ENCODE data around the gene BRD4.
"Not testable (repeated sequence)": the region's sequence is repeated elsewhere in the genome, so short reads cannot be mapped to it uniquely, and the experiment has no call there.

The BRD4 gene

GRCh38 chr19:15358918-15359317, 26.6 kb upstream of the BRD4 start:
- no peak for DNase-seq

GRCh38 chr19:15357906-15358305, 25.6 kb upstream of the BRD4 start:
- no peak for DNase-seq

- no peak for DNase-seq
Measured at GRCh38 chr19:15354566-15355296, 22.4 kb upstream of the BRD4 start.

- DNase-seq = no peak
Measured at GRCh38 chr19:15353908-15354307, 21.6 kb upstream of the BRD4 start.

GRCh38 chr19:15352535-15352934, 20.2 kb upstream of the BRD4 start:
- not testable (repeated sequence) for DNase-seq

- DNase-seq = not testable (repeated sequence)
Measured at GRCh38 chr19:15341328-15341727, 9.0 kb upstream of the BRD4 start.

- peak; percentile 47 for DNase-seq
Measured at GRCh38 chr19:15340086-15340485, 7.7 kb upstream of the BRD4 start.

- DNase-seq = peak; percentile 70
Measured at GRCh38 chr19:15337202-15337601, 4.9 kb upstream of the BRD4 start.

GRCh38 chr19:15335992-15336391, 3.7 kb upstream of the BRD4 start:
- DNase-seq = not testable (repeated sequence)

- peak; percentile 55 for DNase-seq
Measured at GRCh38 chr19:15331419-15332310, 674 bp downstream of the BRD4 start.

GRCh38 chr19:15330801-15331418, 1.4 kb downstream of the BRD4 start:
- peak; percentile 94 for DNase-seq

- DNase-seq = no peak
Measured at GRCh38 chr19:15328312-15328711, 4.0 kb downstream of the BRD4 start.

- DNase-seq = no peak
Measured at GRCh38 chr19:15324791-15325519, 7.4 kb downstream of the BRD4 start.

- DNase-seq = peak; percentile 41
Measured at GRCh38 chr19:15323496-15324235, 8.7 kb downstream of the BRD4 start.

- DNase-seq = no peak
Measured at GRCh38 chr19:15321739-15322138, 10.6 kb downstream of the BRD4 start.

- DNase-seq = peak; percentile 73
Measured at GRCh38 chr19:15320116-15320515, 12.2 kb downstream of the BRD4 start.

GRCh38 chr19:15318241-15318691, 14.1 kb downstream of the BRD4 start:
- no peak for DNase-seq

GRCh38 chr19:15317392-15318071, 14.8 kb downstream of the BRD4 start:
- peak; percentile 61 for DNase-seq

- peak; percentile 49 for DNase-seq
Measured at GRCh38 chr19:15316498-15316897, 15.8 kb downstream of the BRD4 start.

GRCh38 chr19:15315101-15315500, 17.2 kb downstream of the BRD4 start:
- DNase-seq = no peak

- no peak for DNase-seq
Measured at GRCh38 chr19:15313649-15314279, 18.6 kb downstream of the BRD4 start.

Measured in EL (cell line).